ENCODE results near the gene SLC1A3. TPM values are rescaled to one million over a fixed set of nuclear protein-coding genes. Genes with fewer than 3 reads are reported as not detected.

SLC1A3 gene
- total and polyA plus RNA-seq, 10 of the 15 experiments (the other 5 are each of a cell fraction or from before 2014, with no cell fraction given) = 0.23 to 4.4 (median 3.3) TPM

DNA sequence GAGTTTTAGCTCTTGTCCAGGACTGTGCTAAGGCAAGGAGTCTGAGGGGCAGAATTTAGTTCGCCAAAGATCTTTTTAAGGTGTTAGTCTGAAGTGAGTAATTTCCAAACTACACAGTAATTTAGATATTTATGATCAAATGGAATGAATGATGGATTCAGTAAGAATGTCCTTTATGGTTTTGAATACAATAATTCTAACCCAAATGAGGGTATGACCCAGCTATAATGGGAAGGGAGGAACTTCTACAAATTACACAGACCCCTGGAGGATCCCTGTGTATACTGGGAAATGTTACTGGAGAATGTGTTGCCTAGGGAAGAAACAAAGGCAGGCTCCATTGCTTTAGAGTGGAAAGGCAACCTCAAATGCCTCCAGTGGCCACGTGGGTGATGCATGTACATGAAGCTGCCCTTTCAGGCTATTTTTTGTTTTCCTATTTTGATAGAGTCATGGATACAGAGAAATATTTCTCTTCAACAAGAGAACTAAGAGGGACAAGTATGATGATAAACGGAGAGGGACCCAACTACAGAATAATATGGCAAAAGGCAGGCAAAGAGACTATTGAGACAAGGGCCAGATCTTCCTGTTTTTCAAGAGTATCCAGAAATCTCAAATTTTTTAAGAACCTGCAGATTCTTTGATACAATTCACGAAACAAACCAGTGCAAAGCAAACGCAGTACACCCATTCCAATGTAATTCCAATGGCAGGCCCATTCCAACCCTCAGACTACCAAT, 25.4 kb downstream of the SLC1A3 start:
- no TSS peak for BruUV-seq (replicated peaks)
- no peak overlapping the region for H3K4me3 ChIP-seq
- in situ Hi-C loops (cut with MboI) = no loop called here
- ATAC-seq = no peak
- H4K20me1 ChIP-seq (ENCODE audit: control insufficient read depth, insufficient read depth) = no peaks in the 10 kb centered on the region
- intact Hi-C loops (cut with micrococcal nuclease; ENCODE audit: unreplicated experiment) = no loop called here
- no peak overlapping the region for H2AFZ ChIP-seq (ENCODE audit: control insufficient read depth, low read depth, low read length)
- H3K4me1 ChIP-seq (ENCODE audit: control insufficient read depth, insufficient read depth, low read length) = no peaks in the 10 kb centered on the region
- DNase-seq (ENCODE audit: low read depth, low spot score) = no peak
- no peak overlapping the region for H3K9ac ChIP-seq (ENCODE audit: control insufficient read depth, insufficient read depth, low read length)
- FAIRE-seq = no peak
- ChIA-PET POLR2A (no interaction called here), CTCF (interaction anchor here (0.6 to 0.7 kb wide), 2 partner anchors 25 to 36 kb away, joined by 3 to 4 read pairs; no protein-coding TSS in a partner anchor), RAD21 (ENCODE audit: unreplicated experiment) (no interaction called here), SMC1A (ENCODE audit: uncharacterized antibody, unreplicated experiment) (interaction anchor here (0.8 to 1.6 kb wide), 2 partner anchors 13 to 60 kb away, joined by 3 to 4 read pairs; no protein-coding TSS in a partner anchor)
- 0% methylated on average over 5 of the region's 5 CpGs for WGBS (ENCODE audit: insufficient coverage, insufficient replicate concordance, low lambda C conversion rate, missing lambda C conversion rate)
- no peak overlapping the region for H3K4me2 ChIP-seq (ENCODE audit: control insufficient read depth, insufficient read depth)
- no peaks in the 10 kb centered on the region for H3K36me3 ChIP-seq (ENCODE audit: control insufficient read depth in 2 of 2, insufficient read depth in 2 of 2, low read length in 1 of 2)
- H3K27ac ChIP-seq (ENCODE audit: control insufficient read depth, insufficient read depth) = no peak overlapping the region
- no peaks in the 10 kb centered on the region for H3K79me2 ChIP-seq (ENCODE audit: control insufficient read depth, insufficient read depth, low read length)
- peak; percentile 74 for TF ChIP-seq JUNB (IDR thresholded peaks at IDR 0.05)
- peak; percentile 24; the same call in 1 of the 2 replicates for TF ChIP-seq NFIC (IDR thresholded peaks at IDR 0.05; ENCODE audit: low read depth, low read length)
- TF ChIP-seq PAX8 (IDR thresholded peaks at IDR 0.05) = no peak
- TF ChIP-seq SREBF2 (IDR thresholded peaks at IDR 0.05; ENCODE audit: low read length) = no peak
- H3K9me3 ChIP-seq (replicated peaks; ENCODE audit: control insufficient read depth, insufficient read depth, low read length) = no peaks in the 10 kb centered on the region
- H3K27me3 ChIP-seq (replicated peaks in 1 of 2; ENCODE audit: control insufficient read depth in 2 of 2, insufficient read depth in 2 of 2, low read length in 1 of 2) = no peaks in the 10 kb centered on the region; a peak in 1 of 4 replicates

- no peak overlapping the region for H3K9ac ChIP-seq (ENCODE audit: control insufficient read depth, insufficient read depth, low read length)
- RAD21 ChIA-PET (ENCODE audit: unreplicated experiment) = no interaction called here
- H3K36me3 ChIP-seq (ENCODE audit: control insufficient read depth in 2 of 2, insufficient read depth in 2 of 2, low read length in 1 of 2) = no peaks in the 10 kb centered on the region
- no peaks in the 10 kb centered on the region for H3K9me3 ChIP-seq (replicated peaks; ENCODE audit: control insufficient read depth, insufficient read depth, low read length)
- in situ Hi-C loops (cut with MboI) (no loop called here), intact Hi-C loops (cut with micrococcal nuclease; ENCODE audit: unreplicated experiment) (no loop called here)
- H4K20me1 ChIP-seq (ENCODE audit: control insufficient read depth, insufficient read depth) = no peaks in the 10 kb centered on the region
- H3K4me2 ChIP-seq (ENCODE audit: control insufficient read depth, insufficient read depth) = no peak overlapping the region
- CTCF ChIA-PET = interaction anchor here (0.6 kb wide), 1 partner anchor 25 kb away, joined by 4 read pairs; no protein-coding TSS in a partner anchor
- POLR2A ChIA-PET = no interaction called here
- SMC1A ChIA-PET (ENCODE audit: uncharacterized antibody, unreplicated experiment) = no interaction called here
- no peak for ATAC-seq
- H2AFZ ChIP-seq (ENCODE audit: control insufficient read depth, low read depth, low read length) = no peak overlapping the region
- H3K27me3 ChIP-seq (replicated peaks in 1 of 2; ENCODE audit: control insufficient read depth in 2 of 2, insufficient read depth in 2 of 2, low read length in 1 of 2) = no peaks in the 10 kb centered on the region; a peak in 1 of 4 replicates
- FAIRE-seq = no peak
- no peak overlapping the region for H3K4me3 ChIP-seq
- no peak for DNase-seq (ENCODE audit: low read depth, low spot score)
- no TSS peak for BruUV-seq (replicated peaks)
- H3K27ac ChIP-seq (ENCODE audit: control insufficient read depth, insufficient read depth) = no peak overlapping the region
- H3K4me1 ChIP-seq (ENCODE audit: control insufficient read depth, insufficient read depth, low read length) = no peaks in the 10 kb centered on the region
- H3K79me2 ChIP-seq (ENCODE audit: control insufficient read depth, insufficient read depth, low read length) = no peaks in the 10 kb centered on the region
- TF ChIP-seq MYB (IDR thresholded peaks at IDR 0.05; ENCODE audit: borderline replicate concordance, low read depth, low read length) (no peak), BMI1 (IDR thresholded peaks at IDR 0.05; ENCODE audit: borderline replicate concordance) (no peak), ZZZ3 (IDR thresholded peaks at IDR 0.05; ENCODE audit: control insufficient read depth, insufficient read length, low read depth) (no peak), JUND (IDR thresholded peaks at IDR 0.05; ENCODE audit: low read depth, low read length) (no peak), TBL1XR1 (IDR thresholded peaks at IDR 0.05; ENCODE audit: low read depth, low read length) (no peak), ZBED1 (IDR thresholded peaks at IDR 0.05; ENCODE audit: borderline replicate concordance) (no peak), TAF1 (IDR thresholded peaks at IDR 0.05; ENCODE audit: borderline replicate concordance, low read depth, low read length) (no peak), BHLHE40 (IDR thresholded peaks at IDR 0.05; ENCODE audit: borderline replicate concordance in 1 of 2, low read depth in 2 of 2, low read length in 1 of 2) (no peak), POLR2AphosphoS5 (IDR thresholded peaks at IDR 0.05; ENCODE audit: low read length) (no peak), USF1 (IDR thresholded peaks at IDR 0.05; ENCODE audit: borderline replicate concordance, extremely low read length, insufficient read depth, low read depth, low read length) (no peak), TARDBP (IDR thresholded peaks at IDR 0.05; ENCODE audit: borderline replicate concordance) (no peak), CHD2 (IDR thresholded peaks at IDR 0.05; ENCODE audit: borderline replicate concordance, low read depth, low read length) (no peak), EED (IDR thresholded peaks at IDR 0.05; ENCODE audit: low read depth) (no peak)
Observed at GRCh38 chr5:36632363-36632664, 25.9 kb downstream of the SLC1A3 start.
